Sciatic nerve (tissue), 2 donors: ENCODE results near the gene MALRD1. TPM values are rescaled to one million over a fixed set of nuclear protein-coding genes. Genes with fewer than 3 reads are reported as not detected.
"Not testable (repeated sequence)": the region's sequence is repeated elsewhere in the genome, so short reads cannot be mapped to it uniquely, and the experiment has no call there.

Source experiments
- ATAC-seq: fragments of 200-7000 bp; cut with Tn5 transposase; one replicate; pipeline ENCODE4 v1.9.1; 2020; ENCODE audit warnings: mild to moderate bottlenecking, moderate library complexity
- DNase-seq: peaks from one replicate; pipeline ENCODE4 v3.0.0-alpha.2; 2020; ENCODE audit warnings: low spot score
- intact Hi-C: fragments of 100-400 bp; cut with DNase I; formaldehyde crosslinking; loops from one replicate; pipeline ENCODE4 v1.14.2; 2022
- total RNA-seq: library from RNA; stranded (reverse); fragmentation: NEBNext Ultra II Directional; extraction: Animal tissue kit (Norgen Biotek cat#: 25700); gene quantifications from one replicate; pipeline ENCODE4 v1.2.1, GENCODE V29; 2021
- donor health status: DM: no; HTN: no; CAD: no.
- donor health status: DM: no; HTN: no; CAD: no.

Gene MALRD1
- total RNA-seq, 1 donor from 2014 or later = 4.5 TPM

GRCh38 chr10:19510005-19510732 is 461.6 kb downstream of the MALRD1 start:
- ATAC-seq, DNase-seq: not testable (repeated sequence)
- intact Hi-C loops = loop anchor here (5.0 kb wide), 1 partner anchor 1827 kb away; no protein-coding TSS in a partner anchor

- DNase-seq = no peak
- ATAC-seq = no peak
- intact Hi-C loops = no loop called here
Observed at GRCh38 chr10:19518109-19518508, 469.5 kb downstream of the MALRD1 start.

- DNase-seq (no peak), ATAC-seq (no peak)
- intact Hi-C loops = no loop called here
Observed at GRCh38 chr10:19518632-19519031, 470.0 kb downstream of the MALRD1 start.

- intact Hi-C loops = no loop called here
- no peak for DNase-seq
- ATAC-seq = no peak
Observed at GRCh38 chr10:19531324-19531723, 482.7 kb downstream of the MALRD1 start.

- no peak for DNase-seq
- ATAC-seq = no peak
- intact Hi-C loops = no loop called here
Observed at GRCh38 chr10:19532411-19532810, 483.8 kb downstream of the MALRD1 start.

GRCh38 chr10:19541299-19541698 is 492.7 kb downstream of the MALRD1 start:
- intact Hi-C loops = loop anchor here (5.0 kb wide), 1 partner anchor 1674 kb away; no protein-coding TSS in a partner anchor

GRCh38 chr10:19546224-19546623 is 497.6 kb downstream of the MALRD1 start:
- DNase-seq = no peak
- ATAC-seq = no peak
- intact Hi-C loops = no loop called here

More at GRCh38 chr10:19541299-19541698, 492.7 kb downstream of the MALRD1 start:
- no peak for ATAC-seq
- DNase-seq = no peak

- intact Hi-C loops = no loop called here
- no peak for DNase-seq
- ATAC-seq = no peak
Observed at GRCh38 chr10:19549503-19549902, 500.9 kb downstream of the MALRD1 start.

- no peak for ATAC-seq
- intact Hi-C loops = no loop called here
- no peak for DNase-seq
Observed at GRCh38 chr10:19556666-19557065, 508.1 kb downstream of the MALRD1 start.

GRCh38 chr10:19561181-19561580 is 512.6 kb downstream of the MALRD1 start:
- DNase-seq (no peak), ATAC-seq (no peak)
- intact Hi-C loops = no loop called here

- no peak for DNase-seq
- intact Hi-C loops = no loop called here
- ATAC-seq = no peak
Observed at GRCh38 chr10:19563388-19564141, 515.0 kb downstream of the MALRD1 start.

- no peak for ATAC-seq
- DNase-seq = no peak
- intact Hi-C loops = no loop called here
Observed at GRCh38 chr10:19570120-19570519, 521.5 kb downstream of the MALRD1 start.

GRCh38 chr10:19570991-19571390 is 522.4 kb downstream of the MALRD1 start:
- ATAC-seq (peak; percentile 73), DNase-seq (no peak)
- intact Hi-C loops = no loop called here

GRCh38 chr10:19572056-19572455 is 523.5 kb downstream of the MALRD1 start:
- intact Hi-C loops = no loop called here
- DNase-seq (no peak), ATAC-seq (peak; percentile 20)

GRCh38 chr10:19576576-19576975 is 528.0 kb downstream of the MALRD1 start:
- intact Hi-C loops = no loop called here
- no peak for DNase-seq
- no peak for ATAC-seq

GRCh38 chr10:19577381-19577780 is 528.8 kb downstream of the MALRD1 start:
- no peak for DNase-seq
- no peak for ATAC-seq
- intact Hi-C loops = no loop called here

GRCh38 chr10:19577807-19578206 is 529.2 kb downstream of the MALRD1 start:
- intact Hi-C loops = no loop called here
- DNase-seq (no peak), ATAC-seq (peak; percentile 46)

- ATAC-seq = no peak
- no peak for DNase-seq
- intact Hi-C loops = no loop called here
Observed at GRCh38 chr10:19578571-19578970, 530.0 kb downstream of the MALRD1 start.

- DNase-seq = no peak
- ATAC-seq = no peak
- intact Hi-C loops = no loop called here
Observed at GRCh38 chr10:19579761-19580545, 531.4 kb downstream of the MALRD1 start.

- intact Hi-C loops = no loop called here
- ATAC-seq (no peak), DNase-seq (no peak)
Observed at GRCh38 chr10:19580691-19581090, 532.1 kb downstream of the MALRD1 start.
